Glomerular visceral epithelial cell (primary cell): ENCODE measurements around the gene PPARD.
A peak's percentile ranks its signal among the peaks of the same experiment; 100 is the strongest.
"Not testable (repeated sequence)": the region's sequence is repeated elsewhere in the genome, so short reads cannot be mapped to it uniquely, and the experiment has no call there.

Experiments used
- DNase-seq: peaks from one replicate; pipeline ENCODE4 v3.0.0-alpha.2; 2016; ENCODE audit errors: extremely low spot score

Gene PPARD

DNA sequence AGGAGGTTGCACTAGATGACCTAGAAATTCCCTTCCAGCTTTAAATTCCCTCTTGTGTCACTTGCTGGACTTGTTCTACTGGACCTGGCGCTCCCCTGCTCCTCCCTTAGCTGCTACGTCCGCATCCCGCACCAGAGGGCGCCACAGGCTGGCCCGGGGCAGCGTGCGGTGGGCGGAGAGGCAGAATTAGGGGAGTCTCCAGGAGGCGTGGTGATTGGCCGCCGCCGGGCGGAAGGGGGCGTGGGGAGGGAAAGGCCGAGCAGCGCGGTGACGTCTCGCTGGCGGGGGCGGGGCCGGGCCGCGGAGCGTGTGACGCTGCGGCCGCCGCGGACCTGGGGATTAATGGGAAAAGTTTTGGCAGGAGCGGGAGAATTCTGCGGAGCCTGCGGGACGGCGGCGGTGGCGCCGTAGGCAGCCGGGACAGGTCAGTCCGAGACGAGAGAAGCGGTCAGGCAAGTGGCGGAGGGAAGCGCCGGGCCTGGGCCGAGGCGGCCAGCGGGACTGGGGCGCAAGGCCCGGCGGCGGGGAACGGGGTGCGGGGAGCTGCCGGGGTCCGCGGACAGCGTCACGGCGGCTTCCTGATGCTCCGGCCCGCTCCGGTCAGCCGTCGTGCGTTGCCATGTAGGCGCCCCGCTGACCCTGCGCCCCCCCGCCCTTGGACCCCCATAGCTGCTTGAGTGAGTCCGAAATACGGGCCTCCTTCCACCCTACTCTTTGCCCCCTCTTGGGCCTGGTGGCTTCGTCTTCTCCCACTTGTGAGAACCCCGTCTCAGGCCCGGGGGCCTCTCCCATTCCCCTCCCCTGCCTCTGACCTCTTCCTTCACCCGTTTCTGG lies at the start of gene PPARD:
TSS of gene PPARD (plus strand) at position 301 of the 834 bp plus-strand sequence. CDS start 68,530 bp downstream, outside the sequence.
- DNase-seq, result peak; percentile 97

DNA sequence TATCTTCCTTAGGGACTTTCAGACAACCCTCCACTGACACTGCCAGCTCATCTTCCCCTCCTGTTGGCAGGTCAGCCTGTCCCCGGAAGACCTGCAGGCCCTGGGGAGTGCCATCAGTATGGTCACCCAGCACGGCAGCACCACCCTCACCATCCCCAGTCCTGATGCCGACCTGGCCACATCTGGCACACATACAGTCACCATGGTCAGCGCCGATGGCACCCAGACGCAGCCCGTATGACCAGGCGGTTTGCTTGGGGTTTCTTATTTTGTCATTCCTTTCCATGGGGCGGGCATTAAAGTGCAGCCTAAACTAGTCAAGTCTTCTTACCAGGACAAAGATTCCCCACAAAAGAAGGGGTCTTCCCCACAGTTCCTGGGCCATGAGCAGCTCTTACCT lies 48.7 kb upstream of the PPARD start:
- no peak for DNase-seq

DNA sequence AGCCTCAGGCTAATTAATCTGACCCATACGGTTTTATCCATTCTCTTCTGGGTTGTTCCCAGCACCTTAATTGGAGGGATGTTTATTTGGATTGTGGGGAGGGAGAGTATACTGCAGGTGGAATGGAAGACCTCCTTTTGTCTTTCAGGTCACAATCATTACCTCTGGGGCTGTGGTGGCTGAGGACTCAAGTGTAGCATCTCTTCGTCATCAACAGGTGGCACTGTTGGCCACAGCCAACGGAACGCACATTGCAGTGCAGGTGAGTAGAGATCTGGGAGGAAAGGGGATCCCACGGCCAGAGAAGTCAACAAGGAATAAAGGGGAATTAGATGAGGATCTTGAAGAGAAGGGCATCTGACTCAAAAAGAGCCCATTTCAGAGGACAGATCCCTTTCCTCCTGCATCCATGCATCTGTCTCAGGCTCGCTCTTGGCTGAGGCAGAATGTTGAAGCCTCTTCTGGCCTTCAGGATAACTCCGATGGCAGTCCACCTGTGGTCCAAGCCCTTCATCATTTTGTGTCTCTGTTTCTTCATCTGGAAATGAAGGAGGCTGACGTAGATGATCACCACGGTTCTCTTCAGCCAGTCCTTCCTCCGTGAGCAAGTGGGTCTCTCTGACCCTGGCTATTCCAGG lies 47.9 kb upstream of the PPARD start:
- peak; percentile 44 for DNase-seq

DNA sequence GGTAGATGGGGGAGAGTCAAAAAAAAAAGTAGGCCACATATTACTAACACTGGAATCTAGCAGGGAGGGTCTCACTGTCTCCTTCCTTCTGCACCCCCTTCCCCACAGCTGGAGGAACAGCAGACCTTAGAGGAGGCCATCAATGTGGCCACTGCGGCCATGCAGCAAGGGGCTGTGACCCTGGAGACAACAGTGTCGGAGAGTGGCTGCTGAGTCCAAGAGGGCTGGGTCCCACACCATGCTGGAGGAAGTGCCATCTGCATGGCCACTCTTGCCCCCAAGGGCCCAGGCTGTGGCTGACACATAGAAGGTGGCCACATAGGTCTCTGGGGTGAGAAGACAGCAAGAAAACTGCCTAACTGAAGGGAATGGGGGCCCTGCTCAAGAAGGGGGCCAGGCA lies 47.3 kb upstream of the PPARD start:
- no peak for DNase-seq

DNA sequence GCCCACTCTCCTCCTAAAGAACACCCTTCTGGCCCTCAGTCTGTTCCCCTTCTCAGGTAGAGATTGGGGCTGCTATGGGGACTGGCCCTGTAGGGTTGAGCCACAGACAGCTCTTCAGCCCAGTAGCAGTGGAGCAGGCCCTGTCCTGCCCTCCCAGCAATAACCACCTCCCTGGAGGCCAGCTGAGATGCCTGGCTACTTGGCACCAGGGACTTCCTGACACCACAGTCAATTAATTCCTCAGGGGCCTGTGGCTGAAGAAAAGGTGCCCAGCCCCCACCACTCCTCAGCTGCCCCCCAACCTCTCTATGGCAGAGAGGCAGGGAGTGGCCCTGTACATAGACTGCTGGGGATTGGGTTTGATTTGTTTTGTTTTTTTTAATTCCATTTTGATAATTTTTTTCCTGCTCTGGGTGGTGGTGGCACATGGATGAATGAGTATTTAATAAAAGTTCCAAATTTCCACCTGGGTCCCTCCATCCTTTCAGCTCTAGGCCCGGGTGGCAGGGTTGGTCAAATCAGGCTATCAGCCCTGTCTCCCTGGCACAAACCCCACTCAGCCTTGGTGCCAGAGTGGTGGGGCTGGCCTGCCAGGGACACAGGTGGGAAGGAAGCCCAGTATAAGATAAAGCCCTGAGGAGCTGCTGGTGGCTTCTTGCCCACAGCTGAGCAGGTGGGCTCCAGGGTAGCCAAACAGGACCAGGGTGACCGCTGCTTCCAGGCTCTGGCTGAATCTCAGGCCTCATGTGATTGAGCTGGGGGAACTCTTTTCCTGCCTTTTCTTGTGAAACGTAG lies 46.6 kb upstream of the PPARD start:
- DNase-seq, result no peak

DNA sequence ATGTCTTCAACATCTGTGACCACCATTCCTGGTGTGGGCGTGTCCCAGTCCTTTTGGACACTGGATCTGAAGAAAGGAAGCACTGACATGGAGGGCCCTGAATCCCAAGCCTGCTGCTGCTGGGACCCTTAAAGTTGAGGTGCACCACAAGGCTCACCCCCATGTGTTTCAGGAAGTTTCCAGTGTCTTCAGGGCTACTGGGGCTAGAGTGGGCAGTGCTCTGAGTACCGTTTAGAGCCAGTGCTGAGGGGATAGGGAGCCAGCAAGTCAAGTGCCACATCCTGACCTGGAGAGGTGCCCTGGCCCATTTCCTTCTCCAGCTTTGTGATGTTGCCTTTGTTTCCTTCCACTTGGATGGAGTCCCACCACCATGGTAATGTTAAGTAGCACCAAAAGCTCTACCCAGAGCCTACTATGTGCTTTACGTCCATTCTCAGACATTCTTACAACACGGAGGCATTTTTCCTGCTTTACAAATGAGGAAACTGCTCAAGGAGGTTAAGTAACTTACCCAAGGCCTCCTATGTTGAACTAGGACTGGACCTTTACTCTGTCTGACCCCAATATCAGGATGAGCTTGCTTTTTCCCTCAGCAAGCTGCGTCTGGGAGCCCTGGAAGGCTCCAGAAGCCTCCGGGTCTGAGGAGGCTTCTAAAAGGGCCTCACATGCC lies 45.3 kb upstream of the PPARD start:
- no peak for DNase-seq

DNA sequence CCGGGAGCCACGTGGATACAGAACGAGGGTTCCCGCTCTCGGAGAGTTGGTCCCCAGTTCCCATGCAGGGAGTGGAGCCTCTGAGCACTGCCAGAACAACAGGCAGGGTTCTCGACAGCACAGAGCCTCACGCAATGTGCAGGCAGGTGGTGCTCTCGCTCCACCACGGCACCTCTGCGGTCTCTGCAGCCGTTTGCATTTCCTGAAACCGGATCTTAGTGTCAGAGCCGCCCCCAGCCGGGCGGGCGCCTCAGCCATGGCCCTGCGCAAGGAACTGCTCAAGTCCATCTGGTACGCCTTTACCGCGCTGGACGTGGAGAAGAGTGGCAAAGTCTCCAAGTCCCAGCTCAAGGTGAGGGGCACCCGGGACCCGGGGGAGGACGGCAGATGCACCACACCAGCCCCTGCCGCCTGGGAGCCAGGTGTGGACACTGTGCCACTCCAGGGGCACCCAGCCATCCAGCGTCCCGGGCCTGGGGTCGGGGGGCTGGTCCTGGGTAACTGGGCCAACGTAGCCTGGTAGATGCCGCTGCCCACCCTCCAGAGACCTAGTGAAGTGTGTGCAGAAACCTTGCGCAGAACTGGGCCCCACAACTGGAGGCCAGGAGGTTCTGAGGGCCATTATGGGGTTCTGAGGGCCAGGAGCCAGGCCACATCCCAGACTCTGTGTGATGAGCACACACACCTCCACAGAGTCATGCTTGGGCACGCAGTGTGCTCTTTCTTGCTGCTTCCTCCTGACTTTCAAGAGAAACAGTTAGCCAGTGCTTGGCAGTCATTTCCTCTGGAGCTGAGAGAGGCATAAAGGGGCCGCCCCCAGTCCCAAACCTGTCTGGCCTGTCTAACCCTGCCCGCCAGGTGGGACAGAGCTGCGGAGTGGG lies 44.5 kb upstream of the PPARD start, which contains the start of gene DEF6:
TSS of gene DEF6 (plus strand) at position 218 of the 881 bp plus-strand sequence. CDS start at position 257, 39 bp downstream.
- peak; percentile 17 for DNase-seq

DNA sequence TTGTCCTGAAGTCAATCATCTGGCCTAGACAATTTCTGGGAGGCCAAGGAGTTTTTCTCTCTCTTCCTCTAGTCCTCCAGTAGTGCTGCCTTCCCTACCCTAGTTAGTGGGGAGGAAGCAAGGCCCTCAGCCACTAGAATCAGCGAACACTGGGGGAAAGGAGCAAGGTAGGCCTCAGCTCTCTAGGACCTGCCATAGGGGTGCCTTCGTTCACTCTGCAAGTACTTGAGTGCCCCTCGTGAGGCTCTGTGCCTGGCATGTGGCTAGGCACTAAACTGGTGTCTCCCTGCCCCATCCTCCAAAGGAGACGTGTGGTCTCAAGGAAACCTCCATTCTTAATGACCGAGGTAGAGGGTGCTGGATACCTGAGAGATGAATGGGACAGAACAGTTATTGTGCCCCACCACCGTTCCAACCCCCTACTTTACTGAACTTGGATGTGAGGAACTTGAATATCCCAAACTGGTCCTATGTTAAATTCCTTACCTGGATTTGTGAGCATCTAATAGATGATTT lies 43.7 kb upstream of the PPARD start:
- no peak for DNase-seq

DNA sequence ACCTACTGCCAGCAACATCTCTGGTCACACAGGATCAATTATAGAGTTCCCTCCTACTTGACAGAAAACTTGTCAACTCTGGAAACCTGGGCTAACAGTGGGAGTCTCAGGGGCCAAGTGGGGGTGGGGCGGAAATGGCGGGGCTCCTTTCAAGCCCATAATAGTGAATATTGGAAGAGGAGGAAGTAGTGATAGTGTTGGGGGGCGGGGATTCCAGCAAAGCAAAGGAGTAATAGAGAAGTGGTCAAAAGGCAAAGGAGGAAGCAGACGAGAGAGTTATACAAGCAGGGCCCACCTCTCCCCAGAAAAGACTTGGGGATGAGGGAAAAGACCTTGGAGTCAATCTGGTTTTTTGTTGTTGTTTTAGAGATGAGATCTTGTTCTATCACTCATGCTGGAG lies 42.7 kb upstream of the PPARD start:
- no peak for DNase-seq

DNA sequence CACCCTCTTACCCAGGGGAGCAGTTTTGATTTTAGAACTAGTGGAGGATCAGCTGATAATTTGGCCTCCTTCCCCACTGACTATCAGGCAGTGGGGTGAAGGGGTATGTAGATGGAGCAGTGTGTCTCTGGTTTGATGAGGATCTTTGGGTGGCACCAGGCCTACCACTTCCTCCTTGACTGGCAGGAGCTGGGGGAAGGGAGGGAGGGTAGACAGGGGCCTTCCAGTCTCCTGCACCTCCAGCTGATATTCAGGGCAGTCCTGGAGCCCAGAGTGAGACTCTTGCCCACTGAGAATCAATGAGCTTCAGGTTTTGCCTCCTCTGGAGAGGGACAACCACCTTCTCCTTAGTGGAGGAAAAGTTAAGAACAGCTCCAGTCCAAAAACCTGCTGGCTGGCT lies 41.5 kb upstream of the PPARD start:
- no peak for DNase-seq

DNA sequence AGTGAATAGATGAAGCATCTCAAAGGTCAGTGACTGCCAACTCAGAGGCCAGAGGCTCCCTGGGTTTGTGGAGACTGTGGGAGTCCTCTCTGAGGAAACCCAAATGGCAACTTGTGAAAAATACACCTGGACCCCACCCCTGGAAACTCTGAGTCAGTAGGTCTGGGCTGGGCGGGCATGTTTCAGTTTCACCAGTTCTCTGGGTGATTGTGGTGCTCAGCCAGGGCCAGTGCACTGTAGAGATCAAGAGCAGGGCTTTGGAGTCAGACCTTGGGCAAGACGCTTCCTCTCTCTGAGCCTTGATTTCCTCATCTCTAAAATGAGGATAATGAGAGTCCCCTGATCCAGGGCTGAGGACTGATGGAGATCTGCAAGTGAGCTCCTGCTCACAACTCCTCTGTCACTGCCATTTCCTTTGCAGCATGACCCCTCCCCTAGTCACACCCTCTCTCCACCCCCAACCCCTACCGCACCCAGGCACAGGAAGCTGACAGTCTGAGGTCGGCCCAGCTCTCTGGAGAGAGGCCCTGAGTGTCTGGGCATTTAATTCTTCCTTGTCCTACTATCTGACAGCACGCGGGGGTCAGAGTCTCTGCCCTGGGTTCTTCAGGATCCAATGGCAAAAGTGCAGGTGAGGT lies 39.6 kb upstream of the PPARD start:
- DNase-seq, result peak; percentile 30

DNA sequence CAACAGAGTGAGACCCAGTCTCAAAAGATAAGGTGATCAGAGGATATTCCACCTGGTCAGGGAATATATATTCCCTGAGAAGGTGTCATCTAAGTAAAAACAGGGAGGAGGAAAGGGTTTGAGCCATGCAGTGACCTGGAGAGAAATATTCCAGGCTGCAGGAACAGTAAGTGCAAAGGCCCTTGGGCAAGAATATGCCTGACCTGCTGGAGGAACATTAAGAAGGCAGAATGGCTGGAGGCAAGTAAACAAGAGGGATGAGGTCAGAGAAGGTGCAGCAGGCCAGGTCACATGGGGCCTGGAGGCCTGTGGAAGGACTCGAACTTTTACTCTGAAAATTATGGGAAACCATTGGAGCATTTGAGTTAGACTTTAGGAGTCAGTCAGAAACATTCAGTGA lies 38.1 kb upstream of the PPARD start:
- no peak for DNase-seq

DNA sequence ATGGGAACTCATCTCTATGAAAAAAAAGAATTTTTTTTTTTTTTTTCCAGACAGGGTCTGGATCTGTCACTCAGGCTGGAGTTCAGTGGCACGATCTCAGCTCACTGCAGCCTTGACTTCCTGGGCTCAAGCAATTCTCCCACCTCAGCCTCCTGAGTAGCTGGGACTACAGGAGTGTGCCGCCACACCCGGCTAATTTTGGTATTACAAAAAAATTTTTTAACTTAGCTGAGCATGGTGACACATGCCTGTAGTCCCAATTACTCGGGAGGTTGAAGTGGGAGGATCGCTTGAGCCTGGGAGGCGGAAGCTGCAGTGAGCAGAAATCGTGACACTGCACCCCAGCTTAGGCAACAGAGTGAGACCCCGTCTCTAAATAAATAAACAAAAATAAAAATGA lies 37.2 kb upstream of the PPARD start:
- DNase-seq, result no peak

DNA sequence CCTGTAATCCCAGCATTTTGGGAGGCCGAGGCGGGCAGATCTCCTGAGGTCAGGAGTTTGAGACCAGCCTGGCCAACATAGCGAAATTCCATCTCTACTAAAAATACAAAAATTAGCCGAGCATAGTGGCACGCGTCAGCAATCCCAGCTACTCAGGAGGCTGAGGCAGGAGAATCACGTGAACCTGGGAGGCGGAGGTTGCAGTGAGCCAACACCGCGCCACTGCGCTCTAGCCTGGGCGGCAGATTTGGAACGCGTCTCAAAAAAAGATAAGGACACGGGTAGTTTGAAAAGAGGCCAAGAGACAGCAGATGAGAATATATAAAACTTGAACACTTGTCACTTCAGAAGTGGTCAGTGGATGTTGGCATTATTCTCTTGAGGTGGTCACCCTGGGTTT lies 35.2 kb upstream of the PPARD start:
- DNase-seq, result not testable (repeated sequence)

DNA sequence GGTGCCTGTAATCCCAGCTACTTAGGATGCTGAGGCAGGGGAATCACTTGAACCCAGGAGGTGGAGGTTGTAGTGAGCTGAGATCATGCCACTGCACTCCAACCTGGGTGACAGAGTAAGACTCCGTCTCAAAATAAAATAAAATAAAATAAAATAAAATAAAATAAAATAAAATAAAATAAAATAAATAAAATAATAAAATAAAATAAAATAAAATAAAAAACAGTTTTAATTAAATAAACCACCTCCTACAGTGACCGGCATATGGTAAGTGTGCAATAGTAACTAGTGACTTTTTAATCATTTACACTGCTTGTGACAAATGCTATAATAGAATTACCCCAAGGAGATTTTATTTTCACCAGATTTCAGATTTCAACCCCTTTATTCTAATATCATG lies 33.8 kb upstream of the PPARD start:
- not testable (repeated sequence) for DNase-seq

DNA sequence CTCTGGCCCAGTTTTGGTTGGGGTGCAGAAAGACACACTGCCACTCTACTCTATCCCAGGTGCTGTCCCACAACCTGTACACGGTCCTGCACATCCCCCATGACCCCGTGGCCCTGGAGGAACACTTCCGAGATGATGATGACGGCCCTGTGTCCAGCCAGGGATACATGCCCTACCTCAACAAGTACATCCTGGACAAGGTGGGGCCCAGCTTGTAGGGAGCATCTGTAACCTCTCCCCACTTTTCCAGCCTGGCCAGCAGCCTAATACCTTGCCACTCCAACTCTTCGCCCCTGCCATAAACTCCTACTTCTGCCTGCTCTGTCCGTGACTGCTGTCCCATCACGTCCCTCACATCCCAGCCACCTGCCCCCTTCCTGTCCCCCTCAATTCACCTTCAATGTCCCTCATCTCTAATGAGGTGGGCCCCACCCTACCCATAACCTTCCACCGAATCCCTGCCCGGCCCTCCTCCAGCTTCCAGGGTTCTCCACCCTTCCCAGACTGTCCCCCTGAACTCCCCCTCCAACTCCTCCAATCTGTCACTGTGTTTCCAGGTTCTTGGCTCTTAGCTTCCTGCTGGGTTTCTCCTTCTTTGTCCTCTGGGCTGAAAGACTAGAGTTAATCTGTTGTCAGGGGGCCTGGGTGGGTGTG lies 32.6 kb upstream of the PPARD start:
- DNase-seq, result no peak

DNA sequence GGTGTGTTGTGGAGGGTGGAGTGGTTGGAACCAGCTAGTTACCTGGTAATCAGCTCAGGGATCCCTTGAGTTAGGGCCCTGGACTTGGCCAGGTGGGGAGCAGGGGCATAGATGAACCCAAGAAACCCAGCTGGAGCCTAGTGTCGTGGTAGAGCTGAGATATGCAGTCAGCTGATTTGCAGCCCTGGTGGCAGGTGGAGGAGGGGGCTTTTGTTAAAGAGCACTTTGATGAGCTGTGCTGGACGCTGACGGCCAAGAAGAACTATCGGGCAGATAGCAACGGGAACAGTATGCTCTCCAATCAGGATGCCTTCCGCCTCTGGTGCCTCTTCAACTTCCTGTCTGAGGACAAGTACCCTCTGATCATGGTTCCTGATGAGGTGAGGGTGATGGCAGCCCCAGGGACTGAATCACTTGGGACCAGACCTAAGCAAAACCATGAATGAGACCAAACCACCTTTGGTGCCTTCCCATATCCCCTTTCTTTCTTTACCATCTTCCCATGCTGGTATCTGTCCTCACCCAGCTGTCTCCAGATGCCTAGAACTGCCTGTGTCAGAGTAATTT lies 32.0 kb upstream of the PPARD start:
- no peak for DNase-seq

DNA sequence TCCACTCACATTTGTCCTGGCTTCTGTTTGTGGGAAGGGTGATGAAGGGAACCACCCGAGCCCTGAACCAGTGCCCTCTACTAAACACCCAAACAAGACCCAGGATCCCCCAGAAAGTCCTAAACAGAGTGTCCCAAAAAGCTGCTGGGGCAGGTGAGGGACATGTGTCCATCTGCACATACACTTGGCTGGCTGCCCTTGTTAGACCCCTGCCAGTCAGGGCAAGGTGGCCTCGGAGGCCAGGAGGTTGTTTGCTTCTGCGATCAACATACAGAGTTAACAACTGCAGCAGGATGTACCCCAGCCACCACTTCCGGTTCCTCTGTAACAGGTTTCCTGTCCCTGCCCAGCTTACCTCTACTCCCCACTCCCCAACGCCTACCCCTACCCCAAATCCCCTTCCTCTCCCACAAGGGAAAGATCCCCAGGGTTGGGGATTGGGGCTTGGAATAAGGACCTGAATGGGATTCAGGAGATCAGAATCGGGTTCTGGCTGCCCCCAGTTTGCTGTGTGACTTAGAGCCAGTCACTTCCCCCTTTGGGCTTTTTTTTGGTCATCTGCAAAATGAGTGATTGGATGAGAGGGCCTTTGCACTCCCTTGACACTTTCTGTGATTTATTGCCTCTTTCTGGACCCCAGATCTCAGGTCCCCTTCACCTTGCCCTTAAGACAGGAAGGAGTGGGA lies 30.8 kb upstream of the PPARD start:
- DNase-seq, result no peak
